Measurements from ENCODE around the gene MAGED1.
A peak's percentile ranks its signal among the peaks of the same experiment; 100 is the strongest.

The MAGED1 gene

GRCh38 chrX:51892921-51893745 is at the start of gene MAGED1:
TSS of gene MAGED1 (plus strand) at chrX:51893623. CDS start at chrX:51894305, 682 bp downstream.
- peak; percentile 44 to 70 (median 59) for DNase-seq (ENCODE audit: low read depth in 3 of 3)

GRCh38 chrX:51847463-51847862 is 46.0 kb upstream of the MAGED1 start:
- DNase-seq (ENCODE audit: low read depth in 3 of 3), result no peak

- DNase-seq (ENCODE audit: low read depth in 3 of 3), result no peak
Measured at GRCh38 chrX:51851507-51852085, 41.8 kb upstream of the MAGED1 start.

GRCh38 chrX:51852096-51852495 is 41.3 kb upstream of the MAGED1 start:
- DNase-seq (ENCODE audit: low read depth in 3 of 3), result no peak

- no peak for DNase-seq (ENCODE audit: low read depth in 3 of 3)
Measured at GRCh38 chrX:51852621-51853020, 40.8 kb upstream of the MAGED1 start.

GRCh38 chrX:51853251-51853650 is 40.2 kb upstream of the MAGED1 start:
- no peak for DNase-seq (ENCODE audit: low read depth in 3 of 3)

- no peak for DNase-seq (ENCODE audit: low read depth in 3 of 3)
Measured at GRCh38 chrX:51855698-51856097, 37.7 kb upstream of the MAGED1 start.

- DNase-seq (ENCODE audit: low read depth in 3 of 3), result no peak
Measured at GRCh38 chrX:51857159-51857733, 36.2 kb upstream of the MAGED1 start.

- DNase-seq (ENCODE audit: low read depth in 3 of 3), result no peak
Measured at GRCh38 chrX:51860679-51861078, 32.7 kb upstream of the MAGED1 start.

- no peak for DNase-seq (ENCODE audit: low read depth in 3 of 3)
Measured at GRCh38 chrX:51862920-51863319, 30.5 kb upstream of the MAGED1 start.

GRCh38 chrX:51866210-51866609 is 27.2 kb upstream of the MAGED1 start:
- DNase-seq (ENCODE audit: low read depth in 3 of 3), result no peak

GRCh38 chrX:51867626-51868025 is 25.8 kb upstream of the MAGED1 start:
- DNase-seq (ENCODE audit: low read depth in 3 of 3), result no peak

- no peak for DNase-seq (ENCODE audit: low read depth in 3 of 3)
Measured at GRCh38 chrX:51870354-51870753, 23.1 kb upstream of the MAGED1 start.

- no peak for DNase-seq (ENCODE audit: low read depth in 3 of 3)
Measured at GRCh38 chrX:51874123-51874522, 19.3 kb upstream of the MAGED1 start.

GRCh38 chrX:51876441-51876840 is 17.0 kb upstream of the MAGED1 start:
- no peak for DNase-seq (ENCODE audit: low read depth in 3 of 3)

GRCh38 chrX:51878056-51878455 is 15.4 kb upstream of the MAGED1 start:
- DNase-seq (ENCODE audit: low read depth in 3 of 3), result no peak

- no peak for DNase-seq (ENCODE audit: low read depth in 3 of 3)
Measured at GRCh38 chrX:51889851-51890250, 3.6 kb upstream of the MAGED1 start.

GRCh38 chrX:51891245-51891644 is 2.2 kb upstream of the MAGED1 start:
- DNase-seq (ENCODE audit: low read depth in 3 of 3), result no peak

- DNase-seq (ENCODE audit: low read depth in 3 of 3), result no peak
Measured at GRCh38 chrX:51891821-51892551, 1.4 kb upstream of the MAGED1 start.

GRCh38 chrX:51893931-51894696 is 691 bp downstream of the MAGED1 start:
- no peak for DNase-seq (ENCODE audit: low read depth in 3 of 3)

- DNase-seq (ENCODE audit: low read depth in 3 of 3), result no peak
Measured at GRCh38 chrX:51894697-51895336, 1.4 kb downstream of the MAGED1 start.

Measured in stimulated activated CD4-positive, alpha-beta T cell treated with anti-CD3 and anti-CD28 coated beads, TNF-alpha, amount 100 ng/mL, for 4 hours (primary cell).